ENCODE measurements around the gene TSG101. TPM values are rescaled to one million over a fixed set of nuclear protein-coding genes. Genes with fewer than 3 reads are reported as not detected.

Gene TSG101
- total RNA-seq, 4 donors from 2014 or later, result 60.1 to 93.2 (median 80.5) TPM

DNA sequence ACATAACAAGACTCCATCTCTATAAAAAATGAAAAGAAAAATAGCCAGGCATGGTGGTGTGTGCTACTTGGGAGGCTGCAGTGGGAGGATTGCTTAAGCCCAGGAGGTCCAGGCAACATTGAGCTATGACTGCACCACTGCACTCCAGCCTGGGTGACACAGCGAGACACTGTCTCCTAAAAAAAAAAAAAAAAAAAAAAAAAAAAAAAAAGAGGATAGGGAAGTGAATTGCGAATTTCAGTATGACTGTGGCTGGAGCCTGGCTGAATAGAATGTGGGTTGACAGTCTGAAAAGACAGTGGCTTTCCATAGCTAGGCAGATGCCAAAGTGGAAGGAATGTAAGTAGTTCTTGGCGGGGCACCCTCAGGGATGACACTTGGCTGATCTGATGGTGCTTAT is 77.5 kb downstream of the TSG101 start:
- intact Hi-C loops (cut with DNase I), result no loop called here
- no peaks in the 10 kb centered on the region for H3K4me1 ChIP-seq
- H3K36me3 ChIP-seq, result no peaks in the 10 kb centered on the region
- WGBS, result 91% methylated on average over 3 of the region's 3 CpGs
- no peaks in the 10 kb centered on the region for H3K27me3 ChIP-seq
- TF ChIP-seq POLR2AphosphoS5 (IDR thresholded peaks at IDR 0.05) (no peak), POLR2A (IDR thresholded peaks at IDR 0.05; ENCODE audit: low read depth) (no peak), EP300 (IDR thresholded peaks at IDR 0.05) (no peak)
- TF ChIP-seq, protein P1, sequence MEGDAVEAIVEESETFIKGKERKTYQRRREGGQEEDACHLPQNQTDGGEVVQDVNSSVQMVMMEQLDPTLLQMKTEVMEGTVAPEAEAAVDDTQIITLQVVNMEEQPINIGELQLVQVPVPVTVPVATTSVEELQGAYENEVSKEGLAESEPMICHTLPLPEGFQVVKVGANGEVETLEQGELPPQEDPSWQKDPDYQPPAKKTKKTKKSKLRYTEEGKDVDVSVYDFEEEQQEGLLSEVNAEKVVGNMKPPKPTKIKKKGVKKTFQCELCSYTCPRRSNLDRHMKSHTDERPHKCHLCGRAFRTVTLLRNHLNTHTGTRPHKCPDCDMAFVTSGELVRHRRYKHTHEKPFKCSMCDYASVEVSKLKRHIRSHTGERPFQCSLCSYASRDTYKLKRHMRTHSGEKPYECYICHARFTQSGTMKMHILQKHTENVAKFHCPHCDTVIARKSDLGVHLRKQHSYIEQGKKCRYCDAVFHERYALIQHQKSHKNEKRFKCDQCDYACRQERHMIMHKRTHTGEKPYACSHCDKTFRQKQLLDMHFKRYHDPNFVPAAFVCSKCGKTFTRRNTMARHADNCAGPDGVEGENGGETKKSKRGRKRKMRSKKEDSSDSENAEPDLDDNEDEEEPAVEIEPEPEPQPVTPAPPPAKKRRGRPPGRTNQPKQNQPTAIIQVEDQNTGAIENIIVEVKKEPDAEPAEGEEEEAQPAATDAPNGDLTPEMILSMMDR (IDR thresholded peaks at IDR 0.05), result no peak
- H3K4me3 ChIP-seq, result no peak overlapping the region
- H3K9me3 ChIP-seq, result no peaks in the 10 kb centered on the region
- no peak overlapping the region for H3K27ac ChIP-seq (replicated peaks in 1 of 4)
- no peak for DNase-seq (ENCODE audit: extremely low spot score)

DNA sequence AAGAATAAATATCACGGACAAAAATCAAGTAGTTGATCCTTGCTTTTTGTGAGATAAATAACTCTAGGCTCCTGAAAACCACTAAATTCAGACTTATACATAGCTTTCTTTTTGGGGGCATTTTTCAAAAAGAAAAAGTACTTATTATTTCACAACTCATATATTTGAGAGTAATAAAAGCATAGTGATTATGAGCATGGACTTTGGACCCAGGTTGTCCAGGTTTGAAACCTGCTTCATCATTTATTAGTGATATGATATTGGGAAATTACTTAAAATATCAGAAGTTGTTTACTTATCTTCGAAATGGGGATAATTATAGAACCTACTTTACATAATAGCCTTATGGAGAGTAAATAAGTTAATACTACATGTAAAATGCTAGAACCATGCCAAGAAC is 88.1 kb downstream of the TSG101 start:
- H3K27ac ChIP-seq (replicated peaks in 1 of 4), result no peak overlapping the region
- H3K4me1 ChIP-seq, result no peaks in the 10 kb centered on the region
- TF ChIP-seq, protein P1 (IDR thresholded peaks at IDR 0.05), result no peak
- TF ChIP-seq EP300 (IDR thresholded peaks at IDR 0.05) (no peak), POLR2A (IDR thresholded peaks at IDR 0.05; ENCODE audit: low read depth) (no peak), POLR2AphosphoS5 (IDR thresholded peaks at IDR 0.05) (no peak)
- DNase-seq (ENCODE audit: extremely low spot score), result no peak
- 69% methylated on average over 2 of the region's 2 CpGs for WGBS
- H3K36me3 ChIP-seq, result no peaks in the 10 kb centered on the region
- H3K4me3 ChIP-seq, result no peak overlapping the region
- intact Hi-C loops (cut with DNase I), result no loop called here
- H3K9me3 ChIP-seq, result no peaks in the 10 kb centered on the region
- no peaks in the 10 kb centered on the region for H3K27me3 ChIP-seq

Other genes starting within 250 kb of the TSG101 start
- 10 to 100 TPM; 17.0 to 24.5 (median 18.6) TPM for gene HPS5, start 204.8 kb downstream of the TSG101 start, total RNA-seq
- gene GTF2H1, start 204.4 kb downstream of the TSG101 start, total RNA-seq, result 10 to 100 TPM; 40.3 to 56.7 (median 48.3) TPM
- gene LDHA, start 132.4 kb downstream of the TSG101 start, total RNA-seq, result 100 to 1,000 TPM; 399 to 523 (median 446) TPM
- gene LDHC, start 114.6 kb downstream of the TSG101 start, total RNA-seq, result not detected
- not detected for gene LDHAL6A, start 71.1 kb downstream of the TSG101 start, total RNA-seq
- 10 to 100 TPM; 28.7 to 39.1 (median 29.6) TPM for gene UEVLD, start 61.8 kb upstream of the TSG101 start, total RNA-seq
- 1 to 10 TPM in 1 of 4 donors, not detected in 3; 7.1 TPM for gene MISFA, start 72.8 kb upstream of the TSG101 start, total RNA-seq
- 10 to 100 TPM in 3 of 4 donors, 1 to 10 TPM in 1; 9.6 to 32.1 (median 18.1) TPM for gene SPTY2D1, start 107.4 kb upstream of the TSG101 start, total RNA-seq
- 1 to 10 TPM; 2.5 to 5.5 (median 4.2) TPM for gene TMEM86A, start 171.8 kb upstream of the TSG101 start, total RNA-seq
- under 1 TPM in 2 of 4 donors, not detected in 2; 0.17 to 0.23 TPM for gene IGSF22, start 199.2 kb upstream of the TSG101 start, total RNA-seq